SK-N-SH (cell line): ENCODE measurements around the gene OGA. TPM values are rescaled to one million over a fixed set of nuclear protein-coding genes. Genes with fewer than 3 reads are reported as not detected.

Experiments used
- CTCF ChIA-PET: fragments of 300-600, 350-600 bp; formaldehyde crosslinking; extraction: SDS; loops from one replicate; lab custom pipeline; 2021; lab: Yijun Ruan, JAX
- POLR2A ChIA-PET: fragments of 350-600 bp; sonication (Branson Sonifier 250); formaldehyde crosslinking; extraction: SDS; loops from one replicate; lab custom pipeline; 2020; ENCODE audit warnings: antibody characterized with exemption, inconsistent platforms; lab: Yijun Ruan, JAX
- DNase-seq: peaks from one replicate; pipeline ENCODE4 v3.0.0; 2012
- H2AFZ ChIP-seq: fragments of 200-600 bp; sonication (generic); 2 replicates; pipeline ENCODE4 v1.8.1; 2016; ENCODE audit warnings: antibody characterized with exemption, mild to moderate bottlenecking, low read depth
- H3F3A ChIP-seq: fragments of 200-600 bp; sonication (generic); replicated peaks from 2 replicates; pipeline ENCODE3; 2016; ENCODE audit warnings: antibody characterized with exemption, mild to moderate bottlenecking; ENCODE audit not compliant: insufficient read depth
- H3K27ac ChIP-seq, 2 experiments: fragments of 200-500 bp in 1 of 2; fragments of 200-600 bp in 1 of 2; sonication (Bioruptor generic) in 1 of 2; sonication (generic), shearing (Covaris generic) in 1 of 2; 2 replicates each; pipeline versions ENCODE4 v1.5.1 to v1.6.1; 2014 to 2016; ENCODE audit warnings: low read depth in 2 of 2, inconsistent platforms in 1 of 2, low read length in 1 of 2, mild to moderate bottlenecking in 1 of 2, mixed read lengths in 1 of 2
- H3K27me3 ChIP-seq: fragments of 200-600 bp; sonication (generic), shearing (Covaris generic); 2 replicates; pipeline ENCODE4 v1.6.1; 2016; ENCODE audit warnings: mixed run types; ENCODE audit not compliant: insufficient read depth
- H3K36me3 ChIP-seq, 2 experiments: fragments of 200-500 bp in 1 of 2; fragments of 200-600 bp in 1 of 2; sonication (Bioruptor generic) in 1 of 2; sonication (generic) in 1 of 2; replicated peaks in 1 of 2; 2 replicates each; pipeline versions ENCODE3 to v1.5.1; 2014 to 2016; ENCODE audit warnings: low read length in 1 of 2, mild to moderate bottlenecking in 1 of 2; ENCODE audit not compliant: insufficient read depth in 2 of 2, control insufficient read depth in 1 of 2
- H3K4me1 ChIP-seq, 2 experiments: fragments of 200-500 bp in 1 of 2; fragments of 200-600 bp in 1 of 2; sonication (Bioruptor generic) in 1 of 2; sonication (generic), shearing (Covaris generic) in 1 of 2; 2 replicates each; pipeline versions ENCODE4 v1.5.1 to v1.6.1; 2014 to 2016; ENCODE audit warnings: low read depth in 1 of 2, low read length in 1 of 2, mixed run types in 1 of 2; ENCODE audit not compliant: insufficient read depth in 2 of 2, control insufficient read depth in 1 of 2
- H3K4me2 ChIP-seq: fragments of 200-600 bp; sonication (generic), shearing (Covaris generic); 2 replicates; pipeline ENCODE4 v1.6.1; 2017; ENCODE audit warnings: mixed run types
- H3K4me3 ChIP-seq, 2 experiments: fragments of 200-500 bp in 1 of 2; fragments of 200-600 bp in 1 of 2; sonication (Bioruptor generic) in 1 of 2; sonication (generic), shearing (Covaris generic) in 1 of 2; 2 replicates each; pipeline versions ENCODE4 v1.5.1 to v1.8.1; 2014 to 2016; ENCODE audit warnings: low read depth in 2 of 2, inconsistent platforms in 1 of 2, low read length in 1 of 2, mild to moderate bottlenecking in 1 of 2, mixed read lengths in 1 of 2, moderate library complexity in 1 of 2
- H3K79me2 ChIP-seq: fragments of 200-600 bp; sonication (generic); 2 replicates; pipeline ENCODE4 v1.8.1; 2017; ENCODE audit warnings: mild to moderate bottlenecking; ENCODE audit not compliant: insufficient read depth
- H3K9ac ChIP-seq: fragments of 200-600 bp; sonication (generic); 2 replicates; pipeline ENCODE4 v1.6.1; 2017; ENCODE audit warnings: mixed run types
- H3K9me2 ChIP-seq: fragments of 200-600 bp; sonication (generic); 2 replicates; pipeline ENCODE4 v1.6.1; 2017; ENCODE audit warnings: mixed run types
- H3K9me3 ChIP-seq: fragments of 200-600 bp; sonication (generic); 2 replicates; pipeline ENCODE4 v1.6.1; 2017; ENCODE audit warnings: mixed run types, mild to moderate bottlenecking, moderate library complexity
- H4K20me1 ChIP-seq: fragments of 200-600 bp; sonication (generic); 2 replicates; pipeline ENCODE4 v1.6.1; 2017; ENCODE audit warnings: mild to moderate bottlenecking, mixed run types; ENCODE audit not compliant: insufficient read depth
- ELF1 ChIP-seq: IDR thresholded peaks from 2 replicates; pipeline ENCODE4 v1.4.0; 2012
- FOSL2 ChIP-seq: IDR thresholded peaks from 2 replicates; pipeline ENCODE4 v1.4.0; 2012; ENCODE audit warnings: low read depth, mild to moderate bottlenecking, moderate library complexity, borderline replicate concordance
- FOXJ3 ChIP-seq: sonication (generic); formaldehyde crosslinking; IDR thresholded peaks from 2 replicates; pipeline ENCODE4 v1.5.1; 2020; ENCODE audit warnings: mild to moderate bottlenecking, missing genetic modification reagents
- JUND ChIP-seq: IDR thresholded peaks from 2 replicates; pipeline ENCODE4 v1.4.0; 2012
- MEF2A ChIP-seq: IDR thresholded peaks from 2 replicates; pipeline ENCODE4 v1.4.0; 2012; ENCODE audit warnings: low read depth, borderline replicate concordance
- MXI1 ChIP-seq: IDR thresholded peaks from 2 replicates; pipeline ENCODE4 v1.6.1; 2012; ENCODE audit warnings: mild to moderate bottlenecking, low read depth, low read length, improper control_type of control experiment
- NRF1 ChIP-seq: IDR thresholded peaks from 2 replicates; pipeline ENCODE4 v1.6.1; 2012; ENCODE audit warnings: low read depth, mild to moderate bottlenecking, low read length
- RFX5 ChIP-seq: IDR thresholded peaks from 2 replicates; pipeline ENCODE4 v1.6.1; 2012; ENCODE audit warnings: mild to moderate bottlenecking, improper control_type of control experiment, low read length
- RXRA ChIP-seq: IDR thresholded peaks from 2 replicates; pipeline ENCODE4 v1.4.0; 2012; ENCODE audit warnings: low read depth, mild to moderate bottlenecking, borderline replicate concordance
- TEAD4 ChIP-seq: IDR thresholded peaks from 2 replicates; pipeline ENCODE4 v1.4.0; 2012; ENCODE audit warnings: mild to moderate bottlenecking, borderline replicate concordance; ENCODE audit not compliant: insufficient read depth
- YY1 ChIP-seq: IDR thresholded peaks from 2 replicates; pipeline ENCODE4 v1.4.0; 2012; ENCODE audit warnings: low read depth, mild to moderate bottlenecking
- WGBS: methylation state at CpG from one replicate; pipeline ENCODE4 v1.1.6; 2017; ENCODE audit warnings: low lambda C conversion rate; 5-methylcytosine and 5-hydroxymethylcytosine counted together
- polyA plus RNA-seq, 3 experiments: library from polyadenylated mRNA; depleted of rRNA; stranded (reverse); fragments of >200 nt; gene quantifications; 2 replicates each; pipeline ENCODE4 v1.2.3, GENCODE V29; 2012
- TF ChIP-seq, protein P1 (sequence below): fragments of 150-350 bp; IDR thresholded peaks from 2 replicates; pipeline ENCODE4 v1.6.1; 2016; ENCODE audit warnings: mild to moderate bottlenecking, low read depth, low read length
- TF ChIP-seq, protein P2 (sequence below): IDR thresholded peaks from 2 replicates; pipeline ENCODE4 v1.4.0; 2012; ENCODE audit warnings: low read depth, borderline replicate concordance
- TF ChIP-seq, protein P3 (sequence below): fragments of 200-600 bp; sonication (generic); IDR thresholded peaks from 2 replicates; pipeline ENCODE4 v1.6.1; 2017; ENCODE audit warnings: antibody characterized with exemption, mild to moderate bottlenecking, moderate library complexity
- TF ChIP-seq, protein P4 (sequence below): IDR thresholded peaks from 2 replicates; pipeline ENCODE4; 2012

Gene OGA
- polyA plus RNA-seq, 1 of the 3 experiments (the other 2 are of a cell fraction), result 24.8 TPM

DNA sequence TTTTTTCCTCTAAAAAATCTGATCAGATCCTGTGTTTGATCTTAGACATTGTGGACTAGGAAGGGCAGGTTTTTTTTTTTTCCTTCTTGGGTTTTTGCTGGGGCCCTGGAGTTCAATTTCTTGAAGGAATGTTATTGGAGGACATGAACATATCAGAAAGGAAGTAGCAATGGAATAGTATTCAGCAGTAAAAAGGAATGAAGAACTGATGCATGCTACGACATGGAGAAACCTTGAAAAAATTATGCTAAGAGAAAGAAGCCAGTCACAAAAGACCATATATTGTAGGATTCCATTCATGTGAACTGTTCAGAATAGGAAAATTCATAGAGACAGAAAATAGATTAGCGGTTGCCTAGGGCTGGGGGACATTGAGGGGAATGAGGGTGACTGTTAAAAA, 76.3 kb downstream of the OGA start:
- Histone ChIP-seq H3K79me2 (no peaks in the 10 kb centered on the region), H4K20me1 (no peaks in the 10 kb centered on the region), H3F3A (no peaks in the 10 kb centered on the region), H3K9me2 (no peaks in the 10 kb centered on the region), H3K4me1 (no peaks in the 10 kb centered on the region), H3K4me2 (no peak overlapping the region), H3K9ac (no peak overlapping the region), H3K27me3 (no peaks in the 10 kb centered on the region; the same call in 1 of the 2 replicates), H3K36me3 (no peaks in the 10 kb centered on the region), H3K4me3 (no peak overlapping the region), H2AFZ (no peak overlapping the region), H3K27ac (no peak overlapping the region), H3K9me3 (no peaks in the 10 kb centered on the region)
- DNase-seq, result no peak
- CTCF ChIA-PET, result no interaction called here
- POLR2A ChIA-PET, result no interaction called here
- TF ChIP-seq YY1 (no peak), ELF1 (no peak), FOXJ3 (CRISPR knock-in tag) (no peak), NRF1 (no peak), MXI1 (no peak), RXRA (no peak), MEF2A (no peak), JUND (no peak), FOSL2 (no peak), TEAD4 (no peak)
- TF ChIP-seq, protein P1, sequence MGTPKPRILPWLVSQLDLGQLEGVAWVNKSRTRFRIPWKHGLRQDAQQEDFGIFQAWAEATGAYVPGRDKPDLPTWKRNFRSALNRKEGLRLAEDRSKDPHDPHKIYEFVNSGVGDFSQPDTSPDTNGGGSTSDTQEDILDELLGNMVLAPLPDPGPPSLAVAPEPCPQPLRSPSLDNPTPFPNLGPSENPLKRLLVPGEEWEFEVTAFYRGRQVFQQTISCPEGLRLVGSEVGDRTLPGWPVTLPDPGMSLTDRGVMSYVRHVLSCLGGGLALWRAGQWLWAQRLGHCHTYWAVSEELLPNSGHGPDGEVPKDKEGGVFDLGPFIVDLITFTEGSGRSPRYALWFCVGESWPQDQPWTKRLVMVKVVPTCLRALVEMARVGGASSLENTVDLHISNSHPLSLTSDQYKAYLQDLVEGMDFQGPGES, result no peak
- TF ChIP-seq, protein P2, sequence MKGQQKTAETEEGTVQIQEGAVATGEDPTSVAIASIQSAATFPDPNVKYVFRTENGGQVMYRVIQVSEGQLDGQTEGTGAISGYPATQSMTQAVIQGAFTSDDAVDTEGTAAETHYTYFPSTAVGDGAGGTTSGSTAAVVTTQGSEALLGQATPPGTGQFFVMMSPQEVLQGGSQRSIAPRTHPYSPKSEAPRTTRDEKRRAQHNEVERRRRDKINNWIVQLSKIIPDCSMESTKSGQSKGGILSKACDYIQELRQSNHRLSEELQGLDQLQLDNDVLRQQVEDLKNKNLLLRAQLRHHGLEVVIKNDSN, result no peak
- TF ChIP-seq, protein P3, sequence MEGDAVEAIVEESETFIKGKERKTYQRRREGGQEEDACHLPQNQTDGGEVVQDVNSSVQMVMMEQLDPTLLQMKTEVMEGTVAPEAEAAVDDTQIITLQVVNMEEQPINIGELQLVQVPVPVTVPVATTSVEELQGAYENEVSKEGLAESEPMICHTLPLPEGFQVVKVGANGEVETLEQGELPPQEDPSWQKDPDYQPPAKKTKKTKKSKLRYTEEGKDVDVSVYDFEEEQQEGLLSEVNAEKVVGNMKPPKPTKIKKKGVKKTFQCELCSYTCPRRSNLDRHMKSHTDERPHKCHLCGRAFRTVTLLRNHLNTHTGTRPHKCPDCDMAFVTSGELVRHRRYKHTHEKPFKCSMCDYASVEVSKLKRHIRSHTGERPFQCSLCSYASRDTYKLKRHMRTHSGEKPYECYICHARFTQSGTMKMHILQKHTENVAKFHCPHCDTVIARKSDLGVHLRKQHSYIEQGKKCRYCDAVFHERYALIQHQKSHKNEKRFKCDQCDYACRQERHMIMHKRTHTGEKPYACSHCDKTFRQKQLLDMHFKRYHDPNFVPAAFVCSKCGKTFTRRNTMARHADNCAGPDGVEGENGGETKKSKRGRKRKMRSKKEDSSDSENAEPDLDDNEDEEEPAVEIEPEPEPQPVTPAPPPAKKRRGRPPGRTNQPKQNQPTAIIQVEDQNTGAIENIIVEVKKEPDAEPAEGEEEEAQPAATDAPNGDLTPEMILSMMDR, result no peak
- TF ChIP-seq, protein P4, sequence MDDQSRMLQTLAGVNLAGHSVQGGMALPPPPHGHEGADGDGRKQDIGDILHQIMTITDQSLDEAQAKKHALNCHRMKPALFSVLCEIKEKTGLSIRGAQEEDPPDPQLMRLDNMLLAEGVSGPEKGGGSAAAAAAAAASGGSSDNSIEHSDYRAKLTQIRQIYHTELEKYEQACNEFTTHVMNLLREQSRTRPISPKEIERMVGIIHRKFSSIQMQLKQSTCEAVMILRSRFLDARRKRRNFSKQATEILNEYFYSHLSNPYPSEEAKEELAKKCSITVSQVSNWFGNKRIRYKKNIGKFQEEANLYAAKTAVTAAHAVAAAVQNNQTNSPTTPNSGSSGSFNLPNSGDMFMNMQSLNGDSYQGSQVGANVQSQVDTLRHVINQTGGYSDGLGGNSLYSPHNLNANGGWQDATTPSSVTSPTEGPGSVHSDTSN, result no peak
- 42% methylated on average over 2 of the region's 2 CpGs for WGBS

DNA sequence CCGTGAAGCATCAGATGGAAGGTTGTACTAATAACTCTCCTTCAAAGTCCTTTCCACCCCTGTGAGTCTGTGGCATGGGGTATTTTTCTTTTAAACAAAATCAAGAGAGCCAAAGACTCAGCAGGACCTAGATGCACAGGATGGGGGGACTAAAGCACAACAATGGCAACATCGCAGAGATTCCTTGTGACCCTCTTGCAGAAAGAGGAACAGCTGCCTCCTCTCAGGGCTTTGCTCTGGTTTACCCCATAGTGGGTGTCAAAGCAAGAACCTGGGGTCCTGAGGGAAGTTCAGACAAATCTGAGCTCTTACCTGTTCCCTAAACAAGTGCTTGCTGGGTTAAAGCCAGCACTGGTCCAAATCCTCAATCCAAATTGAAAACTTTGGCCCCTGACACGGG, 81.6 kb downstream of the OGA start:
- Histone ChIP-seq H3K4me2 (no peak overlapping the region), H3K27ac (no peak overlapping the region), H3F3A (no peaks in the 10 kb centered on the region), H3K4me1 (no peaks in the 10 kb centered on the region), H3K9ac (no peak overlapping the region), H3K27me3 (peaks cover 14% of the 10 kb centered on the region), H3K9me2 (no peaks in the 10 kb centered on the region), H3K36me3 (no peaks in the 10 kb centered on the region), H4K20me1 (no peaks in the 10 kb centered on the region), H3K79me2 (no peaks in the 10 kb centered on the region), H3K4me3 (no peak overlapping the region), H3K9me3 (no peaks in the 10 kb centered on the region), H2AFZ (no peak overlapping the region)
- no peak for TF ChIP-seq RFX5
- TF ChIP-seq FOSL2, result no peak
- no peak for TF ChIP-seq ELF1
- 91% methylated on average over 3 of the region's 3 CpGs for WGBS
- ChIA-PET POLR2A (no interaction called here), CTCF (no interaction called here)
- no peak for DNase-seq

Other genes with a start within 250 kb of the OGA start
- gene POLL, start 230.2 kb downstream of the OGA start, polyA plus RNA-seq (2012; rRNA removed), result 22.0 and 27.3 TPM in 2 replicates
- gene DPCD, start 230.1 kb downstream of the OGA start, polyA plus RNA-seq (2012; rRNA removed), result 106 and 121 TPM in 2 replicates
- 27.6 and 34.8 TPM in 2 replicates for gene FBXW4, start 123.3 kb downstream of the OGA start, polyA plus RNA-seq (2012; rRNA removed)
- gene FGF8, start 42.3 kb downstream of the OGA start, polyA plus RNA-seq (2012; rRNA removed), result 0.34 TPM in 1 of 2 replicates, not detected in the other
- gene NPM3, start 35.0 kb downstream of the OGA start, polyA plus RNA-seq (2012; rRNA removed), result 89.3 and 105 TPM in 2 replicates
- 1.0 and 1.8 TPM in 2 replicates for gene KCNIP2, start 25.4 kb upstream of the OGA start, polyA plus RNA-seq (2012; rRNA removed)
- gene ARMH3, start 237.7 kb upstream of the OGA start, polyA plus RNA-seq (2012; rRNA removed), result 12.1 and 16.8 TPM in 2 replicates
- gene HPS6, start 246.9 kb upstream of the OGA start, polyA plus RNA-seq (2012; rRNA removed), result 7.3 and 7.8 TPM in 2 replicates